Endothelial cell of hepatic sinusoid (primary cell): ENCODE data around the gene CABLES2.

Source experiments
- in situ Hi-C: cut with HindIII; loops from 2 replicates; pipeline ENCODE4 v1.10.0; 2017; ENCODE audit warnings: low sequenced_read_pairs

CABLES2 gene

GRCh38 chr20:62405108-62405980 is 1.7 kb downstream of the CABLES2 start:
- in situ Hi-C loops: no loop called here

GRCh38 chr20:62404761-62405107 is 2.4 kb downstream of the CABLES2 start:
- in situ Hi-C loops: no loop called here

- in situ Hi-C loops: no loop called here
These were observed 2.9 kb downstream of the CABLES2 start for GRCh38 chr20:62404112-62404665.

GRCh38 chr20:62403331-62403730 is 3.8 kb downstream of the CABLES2 start:
- in situ Hi-C loops: no loop called here

GRCh38 chr20:62402456-62403150 is 4.5 kb downstream of the CABLES2 start:
- in situ Hi-C loops: no loop called here

- in situ Hi-C loops: no loop called here
These were observed 5.7 kb downstream of the CABLES2 start for GRCh38 chr20:62401331-62401779.

GRCh38 chr20:62400541-62400940 is 6.5 kb downstream of the CABLES2 start:
- in situ Hi-C loops: no loop called here

GRCh38 chr20:62400021-62400420 is 7.1 kb downstream of the CABLES2 start:
- in situ Hi-C loops: no loop called here

- in situ Hi-C loops: no loop called here
These were observed 8.8 kb downstream of the CABLES2 start for GRCh38 chr20:62398120-62398821.

- in situ Hi-C loops: no loop called here
These were observed 10.5 kb downstream of the CABLES2 start for GRCh38 chr20:62396367-62397239.

- in situ Hi-C loops: no loop called here
These were observed 11.5 kb downstream of the CABLES2 start for GRCh38 chr20:62395311-62396242.

GRCh38 chr20:62394248-62395245 is 12.5 kb downstream of the CABLES2 start:
- in situ Hi-C loops: no loop called here

- in situ Hi-C loops: no loop called here
These were observed 13.3 kb downstream of the CABLES2 start for GRCh38 chr20:62393830-62394229.

- in situ Hi-C loops: no loop called here
These were observed 13.8 kb downstream of the CABLES2 start for GRCh38 chr20:62393335-62393665.

GRCh38 chr20:62392621-62393334 is 14.3 kb downstream of the CABLES2 start:
- in situ Hi-C loops: no loop called here

- in situ Hi-C loops: no loop called here
These were observed 15.0 kb downstream of the CABLES2 start for GRCh38 chr20:62392077-62392418.

GRCh38 chr20:62391165-62392076 is 15.7 kb downstream of the CABLES2 start:
- in situ Hi-C loops: no loop called here
